Stimulated activated CD4-positive, alpha-beta T cell treated with anti-CD3 and anti-CD28 coated beads, Interleukin-1b, Interleukin-23, amount 100 ng/mL, for 48 hours (primary cell): ENCODE measurements around the gene C11orf68.

Source experiments
- DNase-seq: peaks from one replicate; pipeline ENCODE4 v3.0.0-alpha.2; 2020

Gene C11orf68

GRCh38 chr11:65911682-65912568, 6.9 kb downstream of the C11orf68 start:
- DNase-seq, result no peak

GRCh38 chr11:65907878-65908277, 11.0 kb downstream of the C11orf68 start:
- DNase-seq, result no peak

- no peak for DNase-seq
These were observed 12.3 kb downstream of the C11orf68 start for GRCh38 chr11:65906602-65907001.

GRCh38 chr11:65903715-65904114, 15.1 kb downstream of the C11orf68 start:
- no peak for DNase-seq

- no peak for DNase-seq
These were observed 15.8 kb downstream of the C11orf68 start for GRCh38 chr11:65903068-65903481.

GRCh38 chr11:65900899-65901180, 18.0 kb downstream of the C11orf68 start:
- DNase-seq, result no peak

GRCh38 chr11:65900125-65900898, 18.6 kb downstream of the C11orf68 start, which contains the start of gene FOSL1:
TSS of gene FOSL1 (minus strand) at chr11:65900388. CDS start at chr11:65900339, 49 bp downstream.
- DNase-seq, result peak; percentile 96

GRCh38 chr11:65899356-65900124, 19.3 kb downstream of the C11orf68 start:
- DNase-seq, result peak; percentile 82

GRCh38 chr11:65898656-65899355, 20.1 kb downstream of the C11orf68 start:
- DNase-seq, result no peak

GRCh38 chr11:65897020-65897471, 21.8 kb downstream of the C11orf68 start:
- DNase-seq, result no peak

- DNase-seq, result no peak
These were observed 22.5 kb downstream of the C11orf68 start for GRCh38 chr11:65896034-65896999.

GRCh38 chr11:65895482-65895981, 23.3 kb downstream of the C11orf68 start:
- DNase-seq, result no peak

- no peak for DNase-seq
These were observed 24.7 kb downstream of the C11orf68 start for GRCh38 chr11:65894034-65894591.

GRCh38 chr11:65892661-65893317, 26.1 kb downstream of the C11orf68 start:
- no peak for DNase-seq

GRCh38 chr11:65892137-65892540, 26.7 kb downstream of the C11orf68 start:
- peak; percentile 55 for DNase-seq

- DNase-seq, result no peak
These were observed 27.4 kb downstream of the C11orf68 start for GRCh38 chr11:65891219-65892136.

- peak; percentile 99 for DNase-seq
These were observed 28.3 kb downstream of the C11orf68 start, which contains the start of gene CCDC85B for GRCh38 chr11:65890324-65891218. TSS of gene CCDC85B (plus strand) at chr11:65890673. CDS start at chr11:65890784, 111 bp downstream.
